Activated naive CD8-positive, alpha-beta T cell (primary cell): ENCODE measurements around the gene DLG2.

Experiments used
- H3K27ac Mint-ChIP-seq: one replicate; pipeline ENCODE4 v1.8.0; 2021; ENCODE audit warnings: mixed read lengths
- H3K27me3 Mint-ChIP-seq: one replicate; pipeline ENCODE4 v1.8.0; 2021; ENCODE audit warnings: mixed read lengths
- H3K36me3 Mint-ChIP-seq: one replicate; pipeline ENCODE4 v1.8.0; 2021; ENCODE audit warnings: mixed read lengths
- H3K4me1 Mint-ChIP-seq: one replicate; pipeline ENCODE4 v1.8.0; 2021; ENCODE audit warnings: low read depth, mixed read lengths
- H3K4me3 Mint-ChIP-seq: one replicate; pipeline ENCODE4 v1.8.0; 2021; ENCODE audit warnings: mild to moderate bottlenecking, mixed read lengths
- H3K9me3 Mint-ChIP-seq: one replicate; pipeline ENCODE4 v1.8.0; 2021; ENCODE audit warnings: low read depth, mixed read lengths

DLG2 gene

GRCh38 chr11:83918476-83918875 lies 1708.7 kb downstream of the DLG2 start:
- H3K4me1 Mint-ChIP-seq, result no peaks in the 10 kb centered on the region
- no peaks in the 10 kb centered on the region for H3K36me3 Mint-ChIP-seq
- H3K27ac Mint-ChIP-seq, result no peak overlapping the region
- peaks cover 3% of the 10 kb centered on the region for H3K9me3 Mint-ChIP-seq
- no peak overlapping the region for H3K4me3 Mint-ChIP-seq
- no peaks in the 10 kb centered on the region for H3K27me3 Mint-ChIP-seq

- Mint-ChIP-seq H3K9me3 (peaks cover 3% of the 10 kb centered on the region), H3K36me3 (no peaks in the 10 kb centered on the region), H3K27me3 (no peaks in the 10 kb centered on the region), H3K4me3 (no peak overlapping the region), H3K4me1 (no peaks in the 10 kb centered on the region), H3K27ac (no peak overlapping the region)
Measured at GRCh38 chr11:83914995-83915394, 1712.1 kb downstream of the DLG2 start.

GRCh38 chr11:83909579-83910534 lies 1717.3 kb downstream of the DLG2 start:
- Mint-ChIP-seq H3K4me1 (no peaks in the 10 kb centered on the region), H3K36me3 (no peaks in the 10 kb centered on the region), H3K27me3 (no peaks in the 10 kb centered on the region), H3K4me3 (no peak overlapping the region), H3K9me3 (no peaks in the 10 kb centered on the region), H3K27ac (no peak overlapping the region)

- Mint-ChIP-seq H3K9me3 (no peaks in the 10 kb centered on the region), H3K27me3 (no peaks in the 10 kb centered on the region), H3K4me3 (no peak overlapping the region), H3K27ac (no peak overlapping the region), H3K4me1 (no peaks in the 10 kb centered on the region), H3K36me3 (no peaks in the 10 kb centered on the region)
Measured at GRCh38 chr11:83908298-83908856, 1718.8 kb downstream of the DLG2 start.

GRCh38 chr11:83895516-83895915 lies 1731.6 kb downstream of the DLG2 start:
- no peak overlapping the region for H3K27ac Mint-ChIP-seq
- no peaks in the 10 kb centered on the region for H3K9me3 Mint-ChIP-seq

GRCh38 chr11:83881428-83881827 lies 1745.7 kb downstream of the DLG2 start:
- Mint-ChIP-seq H3K36me3 (no peaks in the 10 kb centered on the region), H3K4me1 (no peaks in the 10 kb centered on the region), H3K27ac (no peak overlapping the region), H3K27me3 (no peaks in the 10 kb centered on the region), H3K9me3 (no peaks in the 10 kb centered on the region), H3K4me3 (no peak overlapping the region)

More at GRCh38 chr11:83895516-83895915, 1731.6 kb downstream of the DLG2 start:
- no peaks in the 10 kb centered on the region for H3K27me3 Mint-ChIP-seq
- no peak overlapping the region for H3K4me3 Mint-ChIP-seq
- H3K36me3 Mint-ChIP-seq, result no peaks in the 10 kb centered on the region
- no peaks in the 10 kb centered on the region for H3K4me1 Mint-ChIP-seq

- peaks cover 3% of the 10 kb centered on the region for H3K9me3 Mint-ChIP-seq
- H3K36me3 Mint-ChIP-seq, result peaks cover 2% of the 10 kb centered on the region
- no peaks in the 10 kb centered on the region for H3K4me1 Mint-ChIP-seq
- H3K27me3 Mint-ChIP-seq, result peaks cover 2% of the 10 kb centered on the region
- no peak overlapping the region for H3K27ac Mint-ChIP-seq
- H3K4me3 Mint-ChIP-seq, result no peak overlapping the region
Measured at GRCh38 chr11:83871054-83871453, 1756.1 kb downstream of the DLG2 start.

GRCh38 chr11:83866655-83867054 lies 1760.5 kb downstream of the DLG2 start:
- Mint-ChIP-seq H3K27me3 (no peaks in the 10 kb centered on the region), H3K36me3 (no peaks in the 10 kb centered on the region), H3K9me3 (no peaks in the 10 kb centered on the region), H3K4me3 (no peak overlapping the region), H3K27ac (no peak overlapping the region), H3K4me1 (no peaks in the 10 kb centered on the region)

GRCh38 chr11:83865636-83866461 lies 1761.3 kb downstream of the DLG2 start:
- Mint-ChIP-seq H3K36me3 (no peaks in the 10 kb centered on the region), H3K27me3 (peaks cover 4% of the 10 kb centered on the region), H3K4me3 (no peak overlapping the region), H3K4me1 (no peaks in the 10 kb centered on the region), H3K27ac (no peak overlapping the region), H3K9me3 (no peaks in the 10 kb centered on the region)

- peaks cover 4% of the 10 kb centered on the region for H3K27me3 Mint-ChIP-seq
- H3K9me3 Mint-ChIP-seq, result no peaks in the 10 kb centered on the region
- H3K4me1 Mint-ChIP-seq, result no peaks in the 10 kb centered on the region
- no peaks in the 10 kb centered on the region for H3K36me3 Mint-ChIP-seq
- no peak overlapping the region for H3K27ac Mint-ChIP-seq
- H3K4me3 Mint-ChIP-seq, result no peak overlapping the region
Measured at GRCh38 chr11:83864412-83865057, 1762.6 kb downstream of the DLG2 start.

GRCh38 chr11:83863272-83863671 lies 1763.9 kb downstream of the DLG2 start:
- no peak overlapping the region for H3K4me3 Mint-ChIP-seq
- peaks cover 4% of the 10 kb centered on the region for H3K27me3 Mint-ChIP-seq

GRCh38 chr11:83862691-83863090 lies 1764.5 kb downstream of the DLG2 start:
- H3K4me1 Mint-ChIP-seq, result no peaks in the 10 kb centered on the region
- H3K4me3 Mint-ChIP-seq, result no peak overlapping the region
- H3K9me3 Mint-ChIP-seq, result peaks cover 7% of the 10 kb centered on the region
- peaks cover 4% of the 10 kb centered on the region for H3K27me3 Mint-ChIP-seq
- no peaks in the 10 kb centered on the region for H3K36me3 Mint-ChIP-seq
- H3K27ac Mint-ChIP-seq, result no peak overlapping the region

More at GRCh38 chr11:83863272-83863671, 1763.9 kb downstream of the DLG2 start:
- peaks cover 7% of the 10 kb centered on the region for H3K9me3 Mint-ChIP-seq
- no peak overlapping the region for H3K27ac Mint-ChIP-seq
- no peaks in the 10 kb centered on the region for H3K36me3 Mint-ChIP-seq
- H3K4me1 Mint-ChIP-seq, result no peaks in the 10 kb centered on the region

- H3K36me3 Mint-ChIP-seq, result no peaks in the 10 kb centered on the region
- H3K27ac Mint-ChIP-seq, result no peak overlapping the region
- H3K27me3 Mint-ChIP-seq, result peaks cover 4% of the 10 kb centered on the region
- H3K4me3 Mint-ChIP-seq, result no peak overlapping the region
- H3K9me3 Mint-ChIP-seq, result peaks cover 12% of the 10 kb centered on the region
- H3K4me1 Mint-ChIP-seq, result no peaks in the 10 kb centered on the region
Measured at GRCh38 chr11:83862033-83862432, 1765.1 kb downstream of the DLG2 start.

- Mint-ChIP-seq H3K4me1 (no peaks in the 10 kb centered on the region), H3K27ac (no peak overlapping the region), H3K9me3 (peaks cover 16% of the 10 kb centered on the region), H3K27me3 (peaks cover 4% of the 10 kb centered on the region), H3K4me3 (no peak overlapping the region), H3K36me3 (no peaks in the 10 kb centered on the region)
Measured at GRCh38 chr11:83858694-83859093, 1768.5 kb downstream of the DLG2 start.
